ENCODE results near the gene OR52B6.

- no peak for TF ChIP-seq POLR2AphosphoS5 (IDR thresholded peaks at IDR 0.05)
- TF ChIP-seq CTCF (IDR thresholded peaks at IDR 0.05) = no peak
- TF ChIP-seq EP300 (IDR thresholded peaks at IDR 0.05) = no peak
- no peak for TF ChIP-seq POLR2A (IDR thresholded peaks at IDR 0.05)
Measured at GRCh38 chr11:5550440-5551095, 30.1 kb upstream of the OR52B6 start.

All from stomach (tissue), 4 donors.